ENCODE data around the gene ZNF579.

- no peak for TF ChIP-seq CEBPB (IDR thresholded peaks at IDR 0.05)
- TF ChIP-seq POLR2A (IDR thresholded peaks at IDR 0.05; ENCODE audit: low read length), result no peak
- no peak for TF ChIP-seq CTCF (IDR thresholded peaks at IDR 0.05)
- no peak for TF ChIP-seq EP300 (IDR thresholded peaks at IDR 0.05)
- TF ChIP-seq KDM1A (IDR thresholded peaks at IDR 0.05; ENCODE audit: low read depth), result no peak
- TF ChIP-seq RAD21 (conservative IDR thresholded peaks at IDR 0.05 in 1 of 2, IDR thresholded peaks at IDR 0.05 in 1 of 2), result no peak
- no peak for TF ChIP-seq ESRRA (IDR thresholded peaks at IDR 0.05; ENCODE audit: borderline replicate concordance, low read length)
- no peak for TF ChIP-seq BCL3 (IDR thresholded peaks at IDR 0.05)
- TF ChIP-seq MAX (IDR thresholded peaks at IDR 0.05), result no peak
- no peak for TF ChIP-seq PBX3 (IDR thresholded peaks at IDR 0.05)
- TF ChIP-seq ZSCAN20 (CRISPR knock-in tag; IDR thresholded peaks at IDR 0.05), result no peak
- no peak for TF ChIP-seq NR3C1 (IDR thresholded peaks at IDR 0.05)
- TF ChIP-seq RFX5 (IDR thresholded peaks at IDR 0.05), result no peak
These were observed 23.1 kb upstream of the ZNF579 start for GRCh38 chr19:55603581-55604292.

Data from A549 (cell line).